Middle frontal gyrus (tissue), 1 donor: Measurements from ENCODE around the gene PALM3.
"Not testable (repeated sequence)": the region's sequence is repeated elsewhere in the genome, so short reads cannot be mapped to it uniquely, and the experiment has no call there.

ENCODE experiments used
- DNase-seq: peaks from one replicate; pipeline ENCODE4 v3.0.0-alpha.2; 2015; ENCODE audit warnings: low spot score; ENCODE audit errors: extremely low spot score

Gene PALM3

DNA sequence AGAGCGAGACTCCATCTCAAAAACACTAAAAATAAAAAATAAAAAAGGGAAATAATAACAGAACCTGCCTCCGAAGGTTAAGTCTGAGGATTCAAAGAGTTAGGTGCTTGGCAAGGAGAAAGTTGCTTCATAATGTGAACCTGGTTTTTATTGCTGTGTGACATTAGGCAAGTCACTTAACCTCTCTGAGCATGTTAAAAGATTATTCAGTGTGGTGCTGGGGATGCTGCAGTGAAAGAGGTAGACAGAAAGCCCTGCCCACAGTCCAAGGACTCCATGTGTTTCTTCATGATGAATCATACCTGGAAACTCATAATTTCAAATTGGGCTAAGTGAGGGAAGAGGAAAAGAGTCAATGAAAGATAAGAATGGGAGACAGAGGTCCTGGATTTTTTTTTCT, 27.9 kb downstream of the PALM3 start:
- no peak for DNase-seq

DNA sequence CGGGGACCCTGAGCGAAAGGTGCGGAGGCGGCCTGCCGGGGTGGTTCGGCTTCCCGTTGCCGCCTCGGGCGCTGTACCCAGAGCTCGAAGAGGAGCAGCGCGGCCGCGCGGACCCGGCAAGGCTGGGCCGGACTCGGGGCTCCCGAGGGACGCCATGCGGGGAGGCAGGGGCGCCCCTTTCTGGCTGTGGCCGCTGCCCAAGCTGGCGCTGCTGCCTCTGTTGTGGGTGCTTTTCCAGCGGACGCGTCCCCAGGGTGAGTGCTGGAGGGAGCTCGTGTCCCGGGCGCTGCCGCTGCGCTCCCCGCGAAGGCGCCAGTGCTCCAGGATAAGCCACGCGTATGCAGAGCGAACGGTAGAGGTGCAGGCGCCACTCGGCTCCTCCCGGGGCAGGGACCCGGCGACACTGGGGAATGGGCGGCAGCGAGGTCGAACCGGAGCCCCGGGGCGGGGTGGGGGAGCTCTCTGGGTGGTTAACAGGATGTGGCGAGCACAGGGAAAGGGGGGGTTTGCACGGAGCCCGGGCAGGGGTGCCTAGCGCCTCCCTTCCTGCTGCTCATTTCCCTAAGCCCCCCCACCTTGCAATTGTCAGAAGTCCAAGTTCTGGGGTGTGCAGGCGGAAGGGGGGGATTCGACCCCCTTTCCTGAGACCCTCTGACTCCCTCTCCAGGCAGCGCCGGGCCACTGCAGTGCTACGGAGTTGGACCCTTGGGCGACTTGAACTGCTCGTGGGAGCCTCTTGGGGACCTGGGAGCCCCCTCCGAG, 30.0 kb downstream of the PALM3 start, which contains the start of gene IL27RA:
Gene IL27RA, plus strand, starts transcription at position 44 of the 762 bp plus-strand sequence. Its CDS starts 111 bp downstream, at position 155.
- DNase-seq = no peak

DNA sequence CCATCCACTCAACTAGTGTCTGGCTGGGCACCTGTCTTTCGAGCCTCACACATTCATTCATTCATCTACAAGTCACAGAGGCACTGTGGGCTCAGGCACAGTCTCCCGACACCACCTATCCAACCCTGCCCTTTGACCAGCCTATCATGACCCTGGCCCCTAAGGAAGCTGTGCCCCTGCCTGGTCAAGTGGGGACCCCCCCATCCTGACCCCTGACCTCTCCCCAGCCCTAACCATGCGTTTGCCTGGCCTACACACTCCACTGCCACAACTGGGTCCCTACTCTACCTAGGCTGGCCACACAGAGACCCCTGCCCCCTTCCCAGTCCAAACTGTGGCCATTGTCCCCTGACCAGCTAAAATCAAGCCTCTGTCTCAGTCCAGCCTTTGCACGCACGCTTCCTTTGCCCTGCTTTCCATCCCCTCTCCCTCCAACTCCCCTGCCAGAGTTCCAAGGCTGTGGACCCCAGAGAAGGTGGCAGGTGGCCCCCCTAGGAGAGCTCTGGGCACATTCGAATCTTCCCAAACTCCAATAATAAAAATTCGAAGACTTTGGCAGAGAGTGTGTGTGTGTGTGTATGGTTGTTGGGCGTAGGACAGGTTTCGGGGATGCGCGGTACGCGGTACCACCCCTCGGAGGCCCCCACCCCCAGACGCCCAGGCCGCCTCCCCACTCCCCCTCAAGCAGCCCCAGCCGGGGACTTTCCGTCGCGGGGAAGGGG, 30.7 kb downstream of the PALM3 start:
- no peak for DNase-seq

DNA sequence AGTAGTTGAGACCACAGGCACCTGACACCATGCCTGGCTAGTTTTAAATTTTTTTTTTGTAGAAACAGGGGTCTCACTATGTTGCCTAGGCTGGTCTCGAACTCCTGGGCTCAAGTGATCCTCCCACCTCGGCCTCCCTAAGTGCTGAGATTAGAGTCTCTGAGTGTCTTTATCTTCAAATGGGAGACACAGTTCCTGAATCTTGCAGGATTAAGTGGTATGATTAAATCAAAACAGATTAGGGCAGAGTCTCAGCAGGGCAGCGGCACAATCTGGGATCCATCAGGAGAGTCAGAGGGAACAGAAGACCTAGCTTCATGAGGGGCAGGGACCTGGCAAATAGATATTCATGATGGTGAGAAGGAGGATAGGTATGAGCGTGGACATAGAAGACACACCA, 33.0 kb downstream of the PALM3 start:
- DNase-seq = no peak

DNA sequence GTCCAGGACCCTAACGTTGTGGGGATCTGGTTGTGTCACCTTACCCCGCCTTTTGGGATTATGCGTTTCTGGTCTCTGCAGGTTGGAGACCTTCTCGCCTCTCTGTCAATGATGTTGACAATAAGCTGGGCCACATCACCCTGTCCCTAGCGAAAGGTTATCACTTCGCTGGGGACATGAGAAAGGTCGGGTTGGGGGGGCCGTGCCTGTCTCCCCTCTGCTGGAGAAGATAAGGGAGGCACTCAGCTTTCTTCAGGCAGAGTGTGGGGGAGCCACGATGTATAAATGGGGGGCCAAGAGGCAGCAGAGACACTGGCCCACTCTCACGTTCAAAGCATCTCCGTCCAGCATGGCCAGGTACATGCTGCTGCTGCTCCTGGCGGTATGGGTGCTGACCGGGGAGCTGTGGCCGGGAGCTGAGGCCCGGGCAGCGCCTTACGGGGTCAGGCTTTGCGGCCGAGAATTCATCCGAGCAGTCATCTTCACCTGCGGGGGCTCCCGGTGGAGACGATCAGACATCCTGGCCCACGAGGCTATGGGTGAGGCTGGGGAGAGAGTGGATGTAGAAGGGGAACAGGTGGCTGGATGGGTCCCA, 33.9 kb downstream of the PALM3 start, which contains the start of gene RLN3:
Gene RLN3, plus strand, starts transcription at position 293 of the 595 bp plus-strand sequence. Its CDS starts 57 bp downstream, at position 350.
- DNase-seq = no peak

DNA sequence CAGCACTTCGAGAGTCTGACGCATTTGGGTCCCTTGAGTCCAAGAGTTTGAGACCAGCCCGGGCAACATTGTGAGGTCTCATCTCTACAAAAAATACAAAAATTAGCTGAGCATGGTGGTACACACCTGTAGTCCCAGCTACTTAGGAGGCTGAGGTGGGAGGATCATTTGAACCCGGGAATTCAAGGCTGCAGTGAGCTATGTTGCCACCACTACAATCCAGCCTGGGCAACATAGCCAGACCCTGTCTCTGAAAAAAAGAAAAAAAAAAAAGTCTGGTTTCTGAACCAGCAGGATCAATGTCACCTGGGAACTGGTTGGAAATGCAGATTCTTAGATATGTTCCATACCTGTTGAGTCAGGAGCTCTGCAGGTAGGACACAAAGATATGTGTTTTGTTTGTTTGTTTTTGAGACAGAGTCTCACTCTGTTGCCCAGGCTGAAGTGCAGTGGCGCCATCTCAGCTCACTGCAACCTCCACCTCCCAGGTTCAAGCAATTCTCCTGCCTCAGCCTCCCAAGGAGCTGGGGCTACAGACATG, 35.2 kb downstream of the PALM3 start:
- DNase-seq = not testable (repeated sequence)

DNA sequence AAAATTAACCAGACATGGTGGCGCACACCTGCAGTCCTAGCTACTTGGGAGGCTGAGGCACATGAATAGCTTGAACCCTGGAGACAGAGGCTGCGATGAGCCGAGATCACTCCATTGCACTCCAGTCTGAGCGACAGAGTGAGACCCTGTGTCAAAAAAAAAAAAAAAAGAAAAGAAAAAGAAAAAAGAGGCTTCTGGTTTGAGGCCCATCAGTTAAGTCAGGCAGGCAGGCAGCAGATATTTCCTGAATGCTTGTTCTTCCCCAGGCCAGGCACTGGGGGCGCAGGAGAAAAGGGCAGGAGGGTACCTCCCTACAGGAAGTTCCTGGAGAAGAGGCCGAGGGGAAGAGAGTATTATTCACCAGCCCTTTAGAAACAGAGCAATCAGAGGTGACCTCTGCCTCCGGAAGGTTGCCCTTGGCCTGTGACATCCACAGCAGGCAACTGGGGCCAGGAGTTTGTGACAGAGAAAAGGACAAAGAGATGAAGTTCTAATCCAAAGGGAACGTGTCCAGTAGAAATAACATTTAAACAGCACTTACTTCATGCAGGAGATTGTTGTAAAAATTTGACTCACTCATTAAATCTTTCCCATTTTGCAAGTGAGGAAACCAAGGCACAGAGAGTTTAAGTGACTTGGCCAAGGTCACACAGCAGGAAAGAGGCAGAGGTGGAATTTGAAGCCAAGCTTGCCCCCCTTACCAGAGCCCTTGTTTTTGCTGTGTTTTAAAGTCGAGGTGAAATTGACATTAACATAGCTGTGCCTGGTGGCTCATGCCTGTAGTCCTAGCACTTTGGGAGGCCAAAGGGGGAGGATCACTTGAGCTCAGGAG, 38.3 kb downstream of the PALM3 start:
- no peak for DNase-seq

DNA sequence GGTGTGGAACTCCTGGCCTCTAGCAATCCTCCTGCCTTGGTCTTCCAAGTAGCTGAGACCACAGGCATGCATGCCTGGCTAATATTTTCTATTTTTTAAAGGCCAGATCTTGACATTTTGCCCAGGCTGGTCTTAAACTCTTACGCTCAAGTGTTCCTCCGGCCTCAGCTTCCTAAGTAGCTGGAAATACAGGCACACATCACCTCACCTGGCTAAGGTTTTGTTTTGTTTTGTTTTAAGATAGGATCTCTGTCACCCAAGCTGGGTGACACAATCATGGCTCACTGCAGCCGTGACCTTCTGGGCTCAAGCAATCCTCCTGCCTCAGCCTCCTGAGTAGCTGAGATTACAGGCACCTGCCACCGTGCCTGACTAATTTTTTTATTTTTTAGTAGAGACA, 39.4 kb downstream of the PALM3 start:
- DNase-seq = no peak

DNA sequence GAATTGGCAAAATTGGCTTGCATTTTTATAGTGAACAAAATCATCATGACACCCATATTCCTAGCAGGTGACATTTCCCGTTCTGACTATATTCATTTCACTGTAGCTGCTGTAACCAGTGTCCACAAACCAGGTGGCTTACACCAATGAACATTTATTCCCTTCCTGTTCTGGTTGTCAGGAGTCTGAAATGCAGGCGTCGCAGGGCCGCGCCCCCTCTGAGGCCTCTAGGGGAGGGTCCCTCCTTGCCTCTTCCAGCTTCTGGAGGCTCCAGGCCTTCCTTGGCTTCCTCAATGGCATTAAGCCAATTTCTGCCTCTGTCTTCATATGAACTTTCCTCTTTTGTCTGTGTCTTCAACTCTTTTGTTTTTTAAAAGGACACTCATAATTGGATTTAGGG, 40.4 kb downstream of the PALM3 start:
- no peak for DNase-seq

DNA sequence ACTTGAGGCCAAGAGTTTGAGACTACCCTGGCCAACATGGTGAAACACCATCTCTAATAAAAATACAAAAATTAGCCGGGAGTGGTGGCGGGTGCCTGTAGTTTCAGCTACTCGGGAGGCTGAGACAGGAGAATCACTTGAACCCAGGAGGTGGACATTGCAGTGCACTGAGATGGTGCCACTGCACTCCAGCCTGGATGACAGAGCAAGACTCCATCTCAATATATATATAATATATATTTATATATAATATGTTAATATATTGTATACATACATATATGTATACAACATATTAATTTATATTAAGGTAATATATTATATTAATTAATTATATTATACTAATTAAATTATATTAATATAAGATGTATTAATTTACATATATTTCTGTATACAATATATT, 42.1 kb downstream of the PALM3 start:
- not testable (repeated sequence) for DNase-seq

DNA sequence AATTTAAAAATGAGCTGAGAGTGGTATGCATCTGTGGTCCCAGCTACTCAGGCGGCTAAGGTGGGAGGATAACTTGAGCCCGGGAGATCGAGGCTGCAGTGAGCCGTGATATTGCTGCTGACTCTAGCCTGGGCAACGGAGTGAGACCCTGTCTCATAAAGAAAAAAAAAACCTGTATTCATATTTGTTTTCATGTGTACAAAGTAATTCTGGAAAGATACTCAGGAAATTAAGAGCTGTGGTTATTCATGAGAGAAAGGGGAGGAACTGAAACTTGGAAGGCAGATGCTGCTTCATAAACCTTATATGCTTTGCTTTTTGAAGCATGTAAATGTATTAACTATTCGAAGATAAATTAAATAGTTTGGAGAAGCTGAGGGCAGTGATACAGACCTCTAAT, 42.8 kb downstream of the PALM3 start:
- DNase-seq = no peak

DNA sequence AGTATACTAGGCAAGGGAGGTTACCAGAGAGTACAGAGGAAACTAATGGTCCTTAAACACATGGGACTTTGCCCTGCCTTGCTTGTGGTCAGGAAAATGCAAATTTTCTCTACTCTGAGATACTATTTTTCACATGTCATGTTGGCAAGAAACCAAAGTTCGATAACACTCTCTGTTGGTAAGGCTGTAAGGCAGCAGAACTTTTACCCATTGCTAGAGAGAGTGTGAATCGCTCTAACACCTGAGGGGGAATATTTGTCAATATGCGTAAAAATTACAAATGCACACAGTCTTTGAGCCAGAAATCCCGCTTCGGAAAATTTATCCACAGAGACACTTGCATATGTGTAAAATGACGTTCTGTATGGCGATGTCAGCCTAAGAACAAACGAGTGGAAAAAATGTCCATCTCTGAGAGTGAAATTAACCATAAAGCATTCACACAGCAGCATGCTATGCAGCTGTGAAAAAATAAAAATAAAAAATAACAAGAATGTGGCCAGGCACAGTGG, 46.3 kb downstream of the PALM3 start:
- DNase-seq = no peak

DNA sequence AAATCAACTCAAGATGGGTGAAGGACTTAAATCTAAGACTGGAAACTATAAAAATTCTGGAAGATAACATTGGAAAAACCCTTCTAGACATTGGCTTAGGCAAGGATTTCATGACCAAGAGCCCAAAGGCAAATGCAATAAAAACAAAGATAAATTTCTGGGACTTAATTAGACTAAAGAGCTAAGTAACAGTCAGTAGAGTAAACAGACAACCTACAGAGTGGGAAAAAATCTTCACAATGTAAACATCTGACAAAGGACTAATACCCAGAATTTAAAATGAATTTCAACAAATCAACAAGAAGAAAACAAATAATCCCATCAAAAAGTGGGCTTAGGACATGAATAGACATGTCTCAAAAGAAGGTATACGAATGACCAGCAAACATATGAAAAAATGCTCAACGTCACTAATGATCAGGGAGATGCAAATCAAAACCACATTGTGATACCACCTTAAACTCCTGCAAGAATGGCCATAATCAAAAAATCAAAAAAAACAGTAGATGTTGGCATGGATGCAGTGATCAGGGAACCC, 49.4 kb downstream of the PALM3 start:
- no peak for DNase-seq

DNA sequence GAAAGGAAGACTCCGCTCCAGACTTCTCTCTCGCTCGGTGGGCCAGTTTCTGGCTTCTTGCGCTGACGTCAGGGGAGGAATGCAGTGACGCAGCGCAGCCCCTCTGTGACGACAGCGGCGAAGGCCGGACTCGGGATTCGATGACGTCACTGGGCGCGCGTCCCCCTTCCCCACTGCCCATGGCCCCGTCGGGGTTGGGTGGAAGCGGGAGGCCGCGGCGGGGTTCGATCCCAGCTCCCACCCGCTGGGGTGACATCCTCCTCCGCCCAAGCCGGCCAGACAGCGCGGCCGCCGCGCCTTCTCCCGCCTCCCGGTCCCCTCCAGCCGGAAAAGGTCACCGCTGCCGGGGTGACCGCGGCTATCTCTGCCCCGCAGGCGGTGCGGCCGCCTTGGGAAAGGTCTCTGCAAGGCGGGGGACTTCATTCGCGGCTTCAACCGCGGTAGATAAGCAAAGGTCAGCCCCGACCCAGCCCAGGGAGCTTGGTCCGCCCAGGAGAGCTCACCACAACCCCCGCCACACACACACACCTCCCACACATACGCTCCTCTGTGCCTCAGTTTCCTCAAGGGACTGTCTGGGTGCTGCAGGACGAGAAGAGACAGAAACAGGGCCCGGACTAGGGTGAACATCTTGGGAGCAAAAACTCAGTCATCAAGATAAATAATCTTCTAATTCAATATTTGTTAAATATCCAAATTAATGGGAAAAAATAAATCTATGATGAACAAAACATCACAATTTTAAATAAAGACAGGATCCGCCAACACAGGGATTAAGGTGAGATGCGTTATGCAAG, 54.9 kb downstream of the PALM3 start:
- no peak for DNase-seq

DNA sequence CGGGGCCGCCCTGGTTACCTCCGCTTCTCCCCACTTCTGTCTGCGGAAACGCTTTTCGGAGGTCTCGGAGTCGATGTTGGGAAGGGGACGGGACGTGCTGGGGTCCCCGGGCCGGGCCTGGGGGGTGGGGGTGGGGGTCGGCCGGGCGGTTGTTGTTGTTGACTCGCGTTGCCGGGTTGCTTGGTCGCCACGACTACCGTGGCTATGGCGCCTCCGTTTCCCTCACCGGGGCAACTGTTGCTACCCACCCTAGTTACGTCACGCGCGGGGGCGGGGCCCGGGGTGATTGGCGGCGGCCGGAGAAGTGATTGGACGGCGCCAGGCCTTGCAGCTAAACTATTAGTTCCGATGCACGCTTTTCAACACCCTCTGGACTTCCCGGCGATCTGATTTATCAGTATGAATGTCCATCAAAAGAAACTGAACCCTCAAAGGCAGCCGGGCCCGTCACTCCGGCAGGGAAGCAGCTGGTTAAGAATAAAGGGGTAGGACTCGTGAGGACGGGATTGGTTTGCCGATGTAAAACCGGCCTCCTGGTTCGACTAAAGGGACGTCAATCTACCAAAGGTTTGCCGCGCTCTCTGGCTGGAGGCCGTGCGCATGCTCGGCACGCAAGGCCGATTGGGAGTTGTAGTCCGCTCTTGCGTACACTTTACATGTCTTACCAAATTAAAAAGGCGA, 55.7 kb downstream of the PALM3 start, which contains the start of gene RFX1:
Gene RFX1, minus strand, starts transcription at position 236 of the 681 bp plus-strand sequence. CDS start 12,477 bp downstream, outside the sequence.
- peak; percentile 98 for DNase-seq

DNA sequence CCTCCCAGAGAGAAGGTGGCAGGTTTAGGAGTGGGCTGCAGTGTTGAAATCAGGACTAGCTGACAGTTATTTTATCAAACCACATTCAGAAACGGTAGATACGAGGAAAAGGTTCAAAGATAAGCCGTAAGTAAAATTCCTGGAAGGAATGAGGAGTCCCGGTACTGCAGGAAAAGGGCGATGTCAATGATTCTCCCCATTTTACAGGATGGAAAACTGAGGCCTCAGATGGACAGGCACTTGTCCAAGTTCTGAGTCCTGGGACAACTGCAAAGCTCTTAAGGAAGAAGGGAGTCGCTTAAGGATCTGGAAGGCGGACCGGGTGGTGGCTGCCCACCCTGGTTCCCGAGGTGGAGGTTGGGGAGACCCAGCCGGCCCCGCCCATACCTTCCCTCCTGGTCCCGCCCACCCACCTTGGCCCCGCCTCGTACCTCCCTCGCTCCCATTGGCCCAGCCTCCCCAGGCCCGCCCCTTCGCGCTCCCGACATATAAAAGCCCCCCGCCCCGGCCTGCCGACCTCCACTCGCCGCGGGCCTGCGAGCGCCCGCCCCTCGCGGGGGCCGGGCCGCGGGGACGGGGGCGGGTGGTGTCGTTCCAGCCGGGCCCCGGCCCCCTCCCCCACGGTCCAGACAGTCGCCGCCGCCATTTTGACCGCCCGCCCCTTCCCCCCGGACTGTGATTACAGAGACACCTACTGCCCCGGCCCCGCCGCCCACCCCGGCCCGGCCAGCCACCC, 56.4 kb downstream of the PALM3 start:
- DNase-seq = peak; percentile 37

DNA sequence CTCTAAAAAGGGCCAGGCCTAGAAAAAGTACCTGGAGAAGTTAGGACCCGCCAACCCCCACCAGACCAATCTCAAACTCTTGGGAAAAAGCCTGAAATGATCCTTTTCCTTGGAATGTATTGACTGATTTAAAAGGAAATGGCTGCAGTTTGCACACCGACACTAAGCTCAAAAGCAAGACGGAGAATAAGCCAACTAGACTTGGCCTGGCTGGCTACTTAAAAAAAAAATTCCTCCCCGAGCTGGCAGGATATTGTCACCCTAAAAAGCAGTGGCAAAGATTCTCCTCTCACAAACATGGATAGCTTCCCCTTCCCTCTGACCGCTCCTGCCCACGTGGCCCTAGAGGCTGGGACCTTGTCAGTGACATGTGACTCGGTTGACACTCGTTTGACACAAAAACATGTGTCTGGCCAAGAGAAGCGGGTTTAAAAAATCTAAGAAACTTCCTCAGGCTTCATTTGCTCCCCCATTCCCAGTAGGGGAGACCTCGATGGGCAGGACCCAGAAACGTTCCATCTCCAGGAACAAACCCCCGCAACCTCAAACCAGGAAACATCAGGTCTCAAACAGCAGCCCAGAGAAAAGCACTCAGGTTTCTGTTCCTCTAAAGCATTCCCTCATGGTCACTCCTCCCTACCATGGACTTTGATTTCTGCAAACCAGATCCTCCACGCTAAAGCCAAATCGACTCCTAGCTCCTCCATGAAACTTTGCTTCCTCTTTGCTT, 57.1 kb downstream of the PALM3 start:
- no peak for DNase-seq
